ENCODE measurements around the gene IRX2.

Gene IRX2

DNA sequence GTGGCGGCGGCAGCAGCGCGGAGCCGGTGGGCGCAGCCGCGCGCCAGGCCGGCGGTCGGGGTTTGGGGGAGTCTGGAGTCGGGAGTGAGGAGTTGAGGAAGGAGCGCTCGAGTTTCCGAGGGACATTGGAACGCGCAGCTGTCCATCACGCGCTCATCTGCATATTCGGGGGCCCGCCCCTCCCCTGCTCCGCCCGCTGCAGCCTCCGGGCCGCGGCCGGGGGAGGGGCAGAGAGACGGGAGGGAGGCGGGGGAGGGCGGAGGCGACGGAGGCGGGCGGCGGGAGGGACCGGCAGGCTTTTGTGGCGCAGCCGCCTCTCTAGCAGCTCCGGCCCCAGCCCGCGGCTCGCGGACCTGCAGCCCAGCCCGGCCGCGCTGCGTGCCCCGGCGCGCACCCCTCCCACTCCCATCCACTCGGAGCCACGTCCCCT is at the start of gene IRX2:
IRX2 (minus strand) TSS at position 86 of the 430 bp plus-strand sequence. CDS start 264 bp downstream, outside the sequence.
- DNase-seq: no peak

DNA sequence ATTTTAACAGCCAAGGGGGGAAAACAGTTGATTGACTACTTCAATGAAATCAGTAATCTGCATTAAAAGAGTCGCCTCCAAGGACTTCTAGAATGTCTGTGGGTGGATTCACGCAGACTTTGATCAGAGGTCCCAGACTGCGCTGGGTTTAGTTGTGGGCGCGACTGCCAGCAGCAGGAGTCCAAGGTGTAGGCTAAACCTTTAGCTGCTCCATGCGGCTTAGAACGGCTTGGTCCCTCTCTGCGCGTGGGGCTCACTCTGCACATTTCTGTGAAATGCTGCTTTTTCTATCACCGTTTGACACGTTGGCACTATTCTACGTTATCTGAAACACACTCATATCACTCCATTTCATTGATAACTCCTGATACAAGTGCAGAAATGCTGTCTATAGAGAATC is 48.6 kb upstream of the IRX2 start:
- no peak for DNase-seq

DNA sequence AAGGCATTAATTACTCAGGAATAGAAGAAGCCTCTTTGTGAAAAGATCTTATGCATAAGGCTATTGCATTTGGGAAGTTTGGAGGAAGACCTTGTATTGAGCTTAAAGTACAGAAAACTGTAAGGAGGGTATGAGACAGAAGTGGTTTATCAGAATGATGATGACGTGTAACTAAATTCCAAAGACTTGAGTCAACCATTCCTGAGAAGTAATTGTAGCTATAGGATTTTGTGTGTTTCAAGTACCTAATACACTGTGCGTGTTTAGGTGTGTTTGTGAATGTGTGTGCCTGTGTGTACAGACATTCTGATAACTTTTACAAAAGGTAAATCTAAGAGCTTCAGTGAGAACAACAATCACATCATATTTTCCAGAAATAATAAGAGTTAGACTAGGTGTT is 46.5 kb upstream of the IRX2 start:
- no peak for DNase-seq

DNA sequence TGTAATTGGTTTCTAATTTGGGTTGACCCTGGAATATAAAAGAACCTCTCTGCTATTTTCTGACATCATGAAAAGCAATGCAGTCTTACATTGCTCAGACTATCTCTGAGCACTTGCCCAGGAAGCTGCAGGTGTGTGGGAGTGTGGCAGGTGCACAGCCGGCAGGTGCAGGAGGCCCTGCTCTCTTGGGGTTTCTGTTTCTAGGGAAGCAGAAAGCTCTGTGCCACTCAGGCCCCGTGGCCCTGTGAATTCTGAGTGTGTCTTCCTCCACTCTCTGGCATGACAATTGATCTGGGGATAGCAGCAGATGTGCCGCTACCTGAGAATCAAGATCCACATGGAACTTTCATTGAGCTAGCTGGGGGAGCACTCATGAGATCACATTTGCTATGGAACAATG is 45.7 kb upstream of the IRX2 start:
- no peak for DNase-seq

DNA sequence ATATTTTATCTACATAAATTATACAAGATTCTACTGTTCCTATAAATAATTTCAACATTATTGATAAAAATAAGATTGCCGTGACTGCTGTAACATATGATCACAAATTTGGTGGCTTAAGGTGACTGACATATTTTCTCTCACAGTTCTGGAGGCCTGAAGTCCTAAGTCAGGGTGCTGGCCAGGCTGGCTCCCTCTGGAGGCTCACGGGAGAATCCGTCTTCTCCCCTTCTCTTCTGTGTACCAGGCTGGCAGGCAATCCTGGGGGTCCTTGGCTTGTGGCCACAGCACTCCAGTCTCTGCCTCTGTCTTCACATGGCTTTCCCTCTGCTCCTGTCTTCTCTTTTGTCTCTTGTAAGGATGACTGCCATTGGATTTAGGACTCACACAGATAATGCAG is 31.7 kb upstream of the IRX2 start:
- no peak for DNase-seq

DNA sequence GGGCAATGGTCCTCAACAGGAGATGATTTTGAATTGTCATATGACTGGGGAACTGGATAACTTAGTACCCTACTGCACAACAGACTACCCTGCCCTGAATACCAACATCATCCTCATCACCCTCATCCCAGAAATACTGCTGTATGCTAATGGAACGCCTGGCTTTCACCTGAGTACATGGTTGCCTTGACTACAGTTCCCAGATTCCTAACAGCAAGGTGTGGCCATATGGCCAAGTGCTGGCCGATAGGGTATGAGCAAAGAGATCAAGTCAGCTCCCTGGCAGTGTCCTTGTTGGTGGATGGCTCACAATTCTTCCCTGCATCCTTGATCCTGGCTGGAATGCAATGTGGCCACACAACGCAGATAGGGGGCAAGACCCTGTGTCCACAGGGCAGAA is 31.2 kb upstream of the IRX2 start:
- no peak for DNase-seq

DNA sequence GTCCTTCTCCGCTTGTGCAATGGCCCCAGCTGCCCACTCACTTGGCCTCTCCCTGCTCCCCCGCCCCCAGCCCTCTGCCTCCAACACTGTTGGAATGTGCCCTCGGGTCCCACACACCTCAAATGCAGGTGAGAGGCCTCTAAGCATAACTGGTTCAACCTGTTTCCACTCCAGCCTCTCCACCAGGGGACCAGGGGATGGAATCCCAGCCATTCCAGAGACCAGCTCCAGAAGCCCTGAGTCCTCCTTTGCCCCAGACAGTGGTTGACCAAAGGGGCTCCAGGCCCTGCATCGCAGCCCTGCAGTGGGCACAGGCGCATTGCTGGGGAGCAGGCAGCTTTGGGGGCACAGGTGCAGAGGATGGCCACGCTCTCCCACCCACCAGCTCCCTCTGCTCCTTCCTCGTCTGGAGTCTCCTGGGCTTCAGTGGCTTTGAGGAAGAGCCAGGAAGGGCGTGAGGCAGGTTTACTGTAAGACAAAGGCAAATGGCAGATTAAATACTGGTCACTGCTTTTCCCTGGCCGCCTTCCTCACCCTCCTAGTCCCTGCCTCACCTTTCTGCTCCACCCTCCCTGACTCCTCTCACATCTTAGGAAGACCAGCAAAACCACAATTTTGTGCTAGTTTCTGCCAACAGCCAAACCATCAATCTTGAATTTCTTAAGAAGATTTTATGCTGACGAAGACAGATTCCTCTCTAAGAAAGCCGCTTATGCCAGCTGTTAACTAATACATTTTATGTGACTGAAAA is 29.1 kb upstream of the IRX2 start:
- no peak for DNase-seq

GRCh38 chr5:2779459-2779858 is 28.0 kb upstream of the IRX2 start:
- DNase-seq: no peak

DNA sequence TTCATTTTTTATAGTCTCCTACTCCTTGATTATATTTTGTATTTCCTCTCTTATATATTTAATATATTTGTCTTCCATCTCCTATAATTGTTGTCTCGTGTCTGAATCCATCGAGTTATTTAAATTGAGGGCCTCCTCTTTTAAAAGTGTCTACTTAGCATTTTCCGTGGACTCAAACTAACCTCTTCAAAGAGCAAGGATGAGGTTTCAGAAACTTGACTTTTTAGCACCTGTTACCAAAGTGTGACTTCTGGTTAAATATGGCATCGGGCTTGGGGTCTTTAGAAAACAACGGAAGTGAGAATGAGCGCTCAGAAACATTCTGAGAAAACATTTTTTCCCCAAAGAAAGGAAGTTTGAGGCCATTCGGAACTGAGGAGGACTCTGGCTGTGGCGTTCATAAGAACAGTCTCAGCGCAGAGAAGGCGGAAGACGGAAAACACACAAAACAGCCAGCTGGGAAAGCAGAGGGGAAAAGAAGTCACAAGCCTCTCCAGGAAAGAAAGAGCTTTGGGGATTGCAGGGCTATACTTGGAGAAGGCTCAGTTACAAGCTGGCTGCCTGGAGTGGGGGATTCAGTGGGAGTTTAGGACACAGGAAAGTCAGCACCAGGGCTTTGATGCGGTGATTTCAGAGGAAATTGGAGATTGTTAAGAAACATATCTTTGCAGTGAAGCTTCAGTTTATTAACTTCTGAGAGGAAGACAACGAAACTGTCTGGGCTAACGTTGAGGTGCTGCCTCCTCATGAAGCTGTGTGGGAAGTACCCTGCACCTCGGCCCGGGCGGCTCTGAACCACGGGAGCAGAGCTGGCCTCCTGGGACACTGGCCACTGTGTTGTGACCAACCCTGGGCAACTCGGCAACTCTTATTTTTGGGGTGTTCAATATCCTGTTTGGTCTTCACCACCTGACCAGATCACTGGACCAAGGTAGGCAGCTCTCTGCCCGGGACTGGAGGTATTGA is 25.1 kb upstream of the IRX2 start:
- DNase-seq: no peak

GRCh38 chr5:2773327-2773726 is 21.9 kb upstream of the IRX2 start:
- no peak for DNase-seq

DNA sequence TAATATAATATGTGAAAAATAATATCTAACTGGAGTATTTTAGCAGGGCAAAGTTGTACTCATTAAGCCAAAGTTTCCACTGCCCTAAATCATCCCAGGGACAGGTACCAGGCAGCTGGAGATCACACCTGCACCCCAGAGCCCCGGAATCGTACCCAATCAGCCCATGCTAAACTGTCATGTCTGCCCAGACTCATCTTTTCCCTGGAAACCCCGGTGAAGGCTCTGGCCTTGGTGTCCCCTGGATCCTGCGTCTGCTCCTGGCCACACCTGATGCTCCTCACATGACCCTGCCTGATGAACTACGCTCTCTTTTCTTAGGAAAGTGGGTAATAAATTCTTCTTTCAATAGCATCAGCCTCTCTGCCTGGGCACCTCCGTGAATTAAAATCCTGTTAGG is 15.6 kb upstream of the IRX2 start:
- no peak for DNase-seq

DNA sequence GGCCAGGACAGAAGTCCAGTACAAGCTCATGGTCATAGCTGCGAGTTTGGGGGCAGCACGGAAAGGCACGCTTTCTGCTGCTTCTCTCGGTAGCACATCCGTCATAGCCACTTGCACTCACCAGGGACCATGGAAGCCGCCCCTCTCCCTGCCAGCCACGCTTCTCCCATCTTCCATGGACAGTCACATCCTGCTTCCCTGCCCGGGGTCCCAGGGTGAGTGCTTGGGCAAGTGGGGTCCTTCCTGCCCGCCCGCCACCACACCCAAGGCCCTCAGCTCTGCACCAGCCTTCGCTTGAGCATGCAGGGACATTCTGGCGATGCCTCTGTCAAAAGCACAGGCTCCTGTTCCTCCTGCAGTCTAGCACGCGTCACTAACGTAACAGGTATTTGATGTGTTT is 13.1 kb upstream of the IRX2 start:
- no peak for DNase-seq

DNA sequence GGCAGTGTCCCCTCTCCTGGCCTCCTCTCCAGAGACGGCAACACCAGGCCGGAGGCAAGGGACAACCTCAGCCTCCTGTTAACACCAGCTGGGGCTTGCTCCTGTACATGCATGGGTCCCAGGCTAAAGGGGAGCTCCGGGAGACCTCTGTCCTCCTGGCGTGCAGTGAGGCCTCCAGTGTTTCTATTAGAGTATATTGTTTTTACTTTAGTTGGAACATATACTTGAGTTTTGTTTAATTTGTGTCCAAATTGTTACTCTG is 12.0 kb upstream of the IRX2 start:
- DNase-seq: no peak

- DNase-seq: no peak
Measured at GRCh38 chr5:2762744-2763532, 11.5 kb upstream of the IRX2 start.

DNA sequence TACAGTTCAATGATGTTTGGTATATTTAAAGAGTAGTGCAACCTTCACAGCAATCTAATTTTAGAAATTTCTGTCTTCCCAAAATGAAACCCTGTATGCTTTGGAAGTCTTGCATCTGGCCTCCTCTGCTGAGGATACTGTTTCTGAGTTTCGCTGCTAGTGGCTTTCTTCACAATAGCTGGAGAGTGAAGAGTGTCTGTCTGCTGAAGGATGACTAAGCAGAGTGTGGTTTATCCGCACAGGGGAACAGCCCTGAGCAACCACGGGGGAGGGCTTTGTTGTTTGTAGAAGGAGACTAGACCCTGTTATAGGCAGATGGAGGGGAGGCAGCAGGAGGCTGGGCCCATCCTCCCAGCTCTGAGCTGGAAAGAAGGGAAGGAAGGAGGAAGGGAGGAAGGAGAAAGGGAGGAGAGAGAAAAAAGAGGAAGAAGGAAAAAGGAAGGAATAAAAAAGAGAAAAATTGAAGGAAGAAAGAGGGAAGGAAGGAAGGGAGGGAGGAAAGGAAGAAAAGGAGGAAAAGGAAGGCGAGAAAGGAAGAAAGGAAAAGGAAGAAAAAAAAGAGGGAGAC is 10.5 kb upstream of the IRX2 start:
- DNase-seq: no peak

DNA sequence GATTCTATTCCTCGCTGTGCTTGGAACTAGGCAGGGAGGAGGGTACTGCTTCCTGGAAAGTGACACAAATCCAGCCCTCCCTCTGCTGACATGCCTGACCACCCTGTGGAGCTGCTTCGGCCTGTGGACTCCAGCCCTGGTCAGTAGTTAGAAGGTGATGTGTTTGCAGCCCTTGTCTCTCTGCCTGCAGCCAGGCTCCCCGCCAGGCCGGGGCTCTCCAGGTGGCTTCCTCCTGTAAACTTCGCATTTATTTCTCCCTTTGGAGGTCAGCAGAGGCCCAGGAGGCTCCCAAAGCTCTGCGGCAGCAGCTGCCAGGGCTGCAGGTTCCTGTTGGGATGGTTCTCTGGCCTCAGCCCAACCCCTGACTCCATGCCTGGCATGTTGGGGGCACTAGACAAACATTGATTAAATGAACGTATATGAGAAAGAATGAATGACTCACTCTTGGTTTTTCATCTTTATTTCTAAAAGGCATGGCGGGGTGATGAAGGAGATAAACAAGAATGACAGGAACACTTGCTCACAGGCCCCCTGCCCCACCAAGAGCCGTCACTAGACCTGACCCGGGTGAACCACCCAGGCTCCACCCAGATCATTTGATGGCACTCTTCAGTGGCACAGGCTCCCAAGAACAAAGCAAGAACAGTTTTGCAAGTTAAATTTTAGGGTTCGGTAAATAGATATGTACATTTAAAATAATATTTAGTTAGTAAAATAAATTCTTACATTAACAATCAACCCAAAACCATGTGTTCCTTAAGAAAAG is 8.4 kb upstream of the IRX2 start:
- no peak for DNase-seq

DNA sequence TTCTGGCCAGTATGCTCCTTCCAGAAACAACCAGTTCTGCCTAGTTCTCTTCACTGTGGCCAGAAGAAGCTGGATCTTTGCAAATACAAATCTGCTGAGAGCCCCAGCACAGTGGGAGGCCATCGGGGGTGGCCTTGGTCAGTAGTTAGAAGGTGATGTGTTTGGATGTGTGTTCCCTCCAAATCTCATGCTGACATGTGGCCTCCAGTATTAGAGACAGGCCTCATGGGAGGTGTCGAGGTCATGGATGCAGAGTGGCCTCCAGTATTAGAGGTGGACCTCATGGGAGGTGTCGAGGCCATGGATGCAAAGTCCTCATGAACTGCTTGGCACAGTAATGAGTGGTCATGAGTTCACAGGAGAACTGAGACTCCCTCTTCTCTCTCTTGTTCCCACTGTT is 7.6 kb upstream of the IRX2 start:
- DNase-seq: no peak

- DNase-seq: no peak
Measured at GRCh38 chr5:2758632-2759031, 7.2 kb upstream of the IRX2 start.

DNA sequence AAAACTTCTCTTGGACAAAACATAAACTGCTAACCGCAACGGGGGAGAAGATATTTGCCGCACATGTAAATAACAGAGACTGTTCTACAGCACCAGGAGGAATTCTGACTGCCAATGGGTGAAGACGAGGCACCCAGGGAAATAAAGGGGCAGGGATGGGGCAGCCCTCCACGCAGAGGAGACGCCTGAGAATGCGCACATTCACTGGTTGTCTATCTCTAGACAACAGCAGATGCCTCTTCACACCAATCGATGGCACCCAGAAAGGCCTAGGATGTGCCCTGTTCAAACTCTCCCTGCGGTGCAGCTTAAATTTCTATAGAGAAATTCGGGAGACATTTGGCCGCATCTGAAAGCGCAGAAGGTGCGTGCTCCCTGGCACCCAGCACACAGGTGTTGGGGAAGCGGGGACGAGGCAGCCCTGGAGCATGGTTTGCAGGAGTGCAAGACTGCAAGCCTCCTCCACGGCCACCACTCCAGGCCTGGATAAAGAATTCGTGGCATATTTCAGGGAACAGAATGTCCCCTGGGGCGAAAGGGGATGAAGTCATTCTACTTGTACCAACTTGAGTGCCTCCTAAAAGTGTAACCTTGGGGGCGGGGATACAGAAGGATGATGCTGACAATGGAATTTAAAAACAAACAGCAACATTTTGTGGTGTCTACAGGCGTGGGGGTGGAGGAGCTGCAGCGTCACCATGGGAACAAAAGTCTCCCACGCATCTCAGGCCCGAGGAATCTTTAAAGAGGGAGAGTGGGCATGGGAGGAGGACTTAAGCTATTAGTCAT is 6.3 kb upstream of the IRX2 start:
- DNase-seq: no peak

DNA sequence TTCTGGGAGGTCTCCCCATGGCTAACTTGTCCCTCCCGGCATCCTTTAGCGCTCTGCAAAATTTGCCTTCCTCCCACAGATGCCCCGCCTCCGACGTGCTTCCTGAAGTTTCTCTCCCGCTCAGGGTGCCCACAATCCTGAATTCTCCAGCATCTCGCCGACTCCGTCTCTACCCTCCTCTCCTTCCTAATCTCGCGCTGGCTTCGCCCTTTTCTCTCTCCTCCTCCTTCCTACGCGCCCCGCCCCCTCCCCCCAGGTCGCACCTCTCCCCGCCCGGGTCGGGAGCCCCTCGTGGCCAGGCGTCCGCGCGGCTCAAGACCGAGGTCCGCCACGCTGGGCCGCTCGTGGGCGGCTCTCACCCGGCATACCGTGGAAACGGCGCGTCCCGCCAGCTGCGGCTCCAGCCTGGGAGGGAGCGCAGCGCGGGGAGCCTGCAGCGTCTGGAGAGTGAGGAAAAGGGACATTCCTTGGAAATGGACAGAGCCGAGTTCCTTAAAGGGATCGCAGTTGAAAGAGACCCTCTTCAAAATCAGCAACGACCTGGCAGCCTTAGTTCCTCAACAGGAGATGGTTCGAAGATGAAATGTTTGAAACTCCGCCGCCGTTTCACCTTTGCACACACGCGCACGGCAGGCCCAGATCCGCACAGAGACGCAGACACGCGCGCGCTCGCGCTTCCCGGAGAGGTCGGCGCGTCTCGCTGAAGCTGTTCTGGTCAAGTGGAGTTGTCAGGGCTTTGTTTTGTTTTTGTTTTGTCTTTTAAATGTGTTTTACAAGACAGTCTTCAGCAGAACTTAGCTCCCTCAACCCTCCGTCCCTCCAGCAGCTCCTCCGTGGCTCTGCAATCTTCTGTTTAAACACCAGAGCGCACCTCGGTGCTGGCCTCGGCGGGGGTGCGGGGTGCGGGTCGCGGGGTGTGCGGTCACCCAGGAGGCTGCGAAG is 5.0 kb upstream of the IRX2 start:
- no peak for DNase-seq
